ENCODE measurements around the gene SPACA4. TPM values are rescaled to one million over a fixed set of nuclear protein-coding genes. Genes with fewer than 3 reads are reported as not detected.

Gene SPACA4
- total RNA-seq, 1 experiment from 2014 or later: not detected

DNA sequence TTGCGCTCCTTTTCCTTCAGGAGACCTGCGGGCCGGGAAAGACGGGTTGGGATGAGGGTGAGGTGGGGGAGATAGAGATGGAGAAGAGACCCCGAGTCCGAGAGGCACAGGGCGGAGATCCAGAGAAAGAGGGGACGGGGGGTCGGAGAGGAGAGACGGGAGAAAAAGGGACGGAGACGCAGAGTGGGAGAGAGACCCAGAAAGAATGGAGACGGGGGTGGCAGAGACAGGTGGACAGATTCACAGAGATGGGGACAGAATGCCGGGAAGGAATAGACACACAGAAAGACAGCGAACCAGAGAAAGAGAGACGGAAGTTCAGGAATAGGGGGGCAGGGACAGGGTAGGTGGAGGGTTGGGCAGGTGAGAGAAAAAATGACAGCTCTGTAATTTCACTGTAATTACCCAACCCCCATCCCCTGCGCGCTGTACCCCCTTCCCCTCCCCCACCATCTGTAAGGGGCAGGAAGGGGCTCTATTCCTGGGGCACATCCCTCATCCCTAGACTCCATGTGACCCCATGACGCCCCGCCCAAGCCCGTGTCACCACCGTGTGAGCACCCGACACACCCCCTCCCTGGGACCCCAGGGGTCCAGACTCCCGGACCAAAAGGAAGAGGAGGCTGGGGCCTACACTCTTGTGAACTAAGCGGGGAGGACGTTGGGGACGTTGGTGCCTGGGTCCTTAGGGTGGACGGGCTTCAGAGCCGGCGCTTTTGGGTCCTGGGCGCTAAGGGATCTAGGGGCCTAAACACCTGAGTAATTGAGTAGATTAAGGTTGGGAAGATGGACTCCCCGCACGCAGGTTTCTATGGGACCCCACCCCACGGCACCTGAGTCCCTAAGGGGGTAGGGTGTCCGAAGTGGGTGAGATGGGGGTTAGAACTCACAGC is 29.7 kb downstream of the SPACA4 start:
- ChIA-PET POLR2A (no interaction called here), CTCF (interaction anchor here (1.5 kb wide), 1 partner anchor 10 kb away, joined by 5 read pairs; the partner anchor contains the start of gene CA11)
- Mint-ChIP-seq H3K27me3 (ENCODE audit: low read depth) (peaks cover 15% of the 10 kb centered on the region), H3K27ac (no peak overlapping the region), H3K4me1 (peaks cover 46% of the 10 kb centered on the region), H3K4me3 (peak overlapping the region; percentile 81), H3K9me3 (no peaks in the 10 kb centered on the region), H3K36me3 (peaks cover 7% of the 10 kb centered on the region; the same call in 1 of the 2 replicates)
- TF ChIP-seq ESRRA (CRISPR knock-in tag; IDR thresholded peaks at IDR 0.05; ENCODE audit: borderline replicate concordance) (no peak), ZNF263 (CRISPR knock-in tag; IDR thresholded peaks at IDR 0.05; ENCODE audit: low read depth) (peak; percentile 61)
- TF ChIP-seq, protein P1, sequence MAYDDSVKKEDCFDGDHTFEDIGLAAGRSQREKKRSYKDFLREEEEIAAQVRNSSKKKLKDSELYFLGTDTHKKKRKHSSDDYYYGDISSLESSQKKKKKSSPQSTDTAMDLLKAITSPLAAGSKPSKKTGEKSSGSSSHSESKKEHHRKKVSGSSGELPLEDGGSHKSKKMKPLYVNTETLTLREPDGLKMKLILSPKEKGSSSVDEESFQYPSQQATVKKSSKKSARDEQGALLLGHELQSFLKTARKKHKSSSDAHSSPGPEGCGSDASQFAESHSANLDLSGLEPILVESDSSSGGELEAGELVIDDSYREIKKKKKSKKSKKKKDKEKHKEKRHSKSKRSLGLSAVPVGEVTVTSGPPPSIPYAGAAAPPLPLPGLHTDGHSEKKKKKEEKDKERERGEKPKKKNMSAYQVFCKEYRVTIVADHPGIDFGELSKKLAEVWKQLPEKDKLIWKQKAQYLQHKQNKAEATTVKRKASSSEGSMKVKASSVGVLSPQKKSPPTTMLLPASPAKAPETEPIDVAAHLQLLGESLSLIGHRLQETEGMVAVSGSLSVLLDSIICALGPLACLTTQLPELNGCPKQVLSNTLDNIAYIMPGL (CRISPR knock-in tag; IDR thresholded peaks at IDR 0.05): 0 out of 2 replicates have a peak, but pooled peaks have one; percentile 3
- TF ChIP-seq, protein P2, sequence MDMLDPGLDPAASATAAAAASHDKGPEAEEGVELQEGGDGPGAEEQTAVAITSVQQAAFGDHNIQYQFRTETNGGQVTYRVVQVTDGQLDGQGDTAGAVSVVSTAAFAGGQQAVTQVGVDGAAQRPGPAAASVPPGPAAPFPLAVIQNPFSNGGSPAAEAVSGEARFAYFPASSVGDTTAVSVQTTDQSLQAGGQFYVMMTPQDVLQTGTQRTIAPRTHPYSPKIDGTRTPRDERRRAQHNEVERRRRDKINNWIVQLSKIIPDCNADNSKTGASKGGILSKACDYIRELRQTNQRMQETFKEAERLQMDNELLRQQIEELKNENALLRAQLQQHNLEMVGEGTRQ (CRISPR knock-in tag; IDR thresholded peaks at IDR 0.05): peak; percentile 27; the same call in 1 of the 2 replicates
- DNase-seq (ENCODE audit: low spot score): no peak
- ATAC-seq: no peak

DNA sequence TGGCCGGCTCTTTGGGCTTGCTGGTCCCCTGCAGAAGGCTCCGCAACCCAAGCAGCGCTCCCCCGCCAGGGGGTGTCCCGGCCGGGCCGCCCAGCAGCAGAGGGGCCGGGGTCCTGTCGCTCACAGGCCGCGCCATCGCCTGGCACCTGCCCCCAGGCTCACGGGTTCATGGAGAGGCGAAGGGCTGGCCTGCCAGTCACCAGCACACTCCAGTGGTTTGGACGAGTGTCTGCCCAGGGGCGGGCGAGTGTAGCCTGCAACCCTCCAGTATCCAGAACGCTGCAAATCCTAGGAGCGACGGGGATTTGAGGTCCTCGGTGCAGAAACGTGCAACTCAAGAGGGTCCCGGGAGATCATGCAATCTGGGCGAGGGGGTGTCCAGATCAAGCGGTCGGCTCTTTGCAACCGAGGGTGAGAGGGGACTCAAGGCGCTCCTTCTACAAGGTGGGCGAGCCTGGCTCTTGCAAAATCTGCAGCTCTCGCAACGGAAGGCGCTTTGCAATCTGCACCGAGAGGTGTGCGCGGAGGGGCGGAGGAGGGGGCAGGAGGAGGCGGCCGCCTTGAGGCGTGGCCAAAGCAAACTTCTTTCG is 30.4 kb downstream of the SPACA4 start, which contains the start of gene DBP:
DBP (minus strand) TSS at position 521 of the 590 bp plus-strand sequence; CDS start at position 136, 385 bp downstream.
- peak; percentile 2; the same call in 1 of the 2 replicates for ATAC-seq
- H3K4me1 Mint-ChIP-seq: peaks cover 41% of the 10 kb centered on the region

More for the DNA sequence above, 30.4 kb downstream of the SPACA4 start, which contains the start of gene DBP:
- TF ChIP-seq, protein P3, sequence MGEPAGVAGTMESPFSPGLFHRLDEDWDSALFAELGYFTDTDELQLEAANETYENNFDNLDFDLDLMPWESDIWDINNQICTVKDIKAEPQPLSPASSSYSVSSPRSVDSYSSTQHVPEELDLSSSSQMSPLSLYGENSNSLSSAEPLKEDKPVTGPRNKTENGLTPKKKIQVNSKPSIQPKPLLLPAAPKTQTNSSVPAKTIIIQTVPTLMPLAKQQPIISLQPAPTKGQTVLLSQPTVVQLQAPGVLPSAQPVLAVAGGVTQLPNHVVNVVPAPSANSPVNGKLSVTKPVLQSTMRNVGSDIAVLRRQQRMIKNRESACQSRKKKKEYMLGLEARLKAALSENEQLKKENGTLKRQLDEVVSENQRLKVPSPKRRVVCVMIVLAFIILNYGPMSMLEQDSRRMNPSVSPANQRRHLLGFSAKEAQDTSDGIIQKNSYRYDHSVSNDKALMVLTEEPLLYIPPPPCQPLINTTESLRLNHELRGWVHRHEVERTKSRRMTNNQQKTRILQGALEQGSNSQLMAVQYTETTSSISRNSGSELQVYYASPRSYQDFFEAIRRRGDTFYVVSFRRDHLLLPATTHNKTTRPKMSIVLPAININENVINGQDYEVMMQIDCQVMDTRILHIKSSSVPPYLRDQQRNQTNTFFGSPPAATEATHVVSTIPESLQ (CRISPR knock-in tag; IDR thresholded peaks at IDR 0.05): no peak
- TF ChIP-seq CBFB (CRISPR knock-in tag; IDR thresholded peaks at IDR 0.05; ENCODE audit: low read depth) (0 out of 2 replicates have a peak, but pooled peaks have one; percentile 2), HMGA2 (CRISPR knock-in tag; IDR thresholded peaks at IDR 0.05) (no peak), IRF2 (CRISPR knock-in tag; IDR thresholded peaks at IDR 0.05; ENCODE audit: borderline replicate concordance, low read depth) (0 out of 2 replicates have a peak, but pooled peaks have one; percentile 27)
- TF ChIP-seq, protein P4, sequence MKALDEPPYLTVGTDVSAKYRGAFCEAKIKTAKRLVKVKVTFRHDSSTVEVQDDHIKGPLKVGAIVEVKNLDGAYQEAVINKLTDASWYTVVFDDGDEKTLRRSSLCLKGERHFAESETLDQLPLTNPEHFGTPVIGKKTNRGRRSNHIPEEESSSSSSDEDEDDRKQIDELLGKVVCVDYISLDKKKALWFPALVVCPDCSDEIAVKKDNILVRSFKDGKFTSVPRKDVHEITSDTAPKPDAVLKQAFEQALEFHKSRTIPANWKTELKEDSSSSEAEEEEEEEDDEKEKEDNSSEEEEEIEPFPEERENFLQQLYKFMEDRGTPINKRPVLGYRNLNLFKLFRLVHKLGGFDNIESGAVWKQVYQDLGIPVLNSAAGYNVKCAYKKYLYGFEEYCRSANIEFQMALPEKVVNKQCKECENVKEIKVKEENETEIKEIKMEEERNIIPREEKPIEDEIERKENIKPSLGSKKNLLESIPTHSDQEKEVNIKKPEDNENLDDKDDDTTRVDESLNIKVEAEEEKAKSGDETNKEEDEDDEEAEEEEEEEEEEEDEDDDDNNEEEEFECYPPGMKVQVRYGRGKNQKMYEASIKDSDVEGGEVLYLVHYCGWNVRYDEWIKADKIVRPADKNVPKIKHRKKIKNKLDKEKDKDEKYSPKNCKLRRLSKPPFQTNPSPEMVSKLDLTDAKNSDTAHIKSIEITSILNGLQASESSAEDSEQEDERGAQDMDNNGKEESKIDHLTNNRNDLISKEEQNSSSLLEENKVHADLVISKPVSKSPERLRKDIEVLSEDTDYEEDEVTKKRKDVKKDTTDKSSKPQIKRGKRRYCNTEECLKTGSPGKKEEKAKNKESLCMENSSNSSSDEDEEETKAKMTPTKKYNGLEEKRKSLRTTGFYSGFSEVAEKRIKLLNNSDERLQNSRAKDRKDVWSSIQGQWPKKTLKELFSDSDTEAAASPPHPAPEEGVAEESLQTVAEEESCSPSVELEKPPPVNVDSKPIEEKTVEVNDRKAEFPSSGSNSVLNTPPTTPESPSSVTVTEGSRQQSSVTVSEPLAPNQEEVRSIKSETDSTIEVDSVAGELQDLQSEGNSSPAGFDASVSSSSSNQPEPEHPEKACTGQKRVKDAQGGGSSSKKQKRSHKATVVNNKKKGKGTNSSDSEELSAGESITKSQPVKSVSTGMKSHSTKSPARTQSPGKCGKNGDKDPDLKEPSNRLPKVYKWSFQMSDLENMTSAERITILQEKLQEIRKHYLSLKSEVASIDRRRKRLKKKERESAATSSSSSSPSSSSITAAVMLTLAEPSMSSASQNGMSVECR (CRISPR knock-in tag; IDR thresholded peaks at IDR 0.05; ENCODE audit: borderline replicate concordance): no peak
- TF ChIP-seq, protein P5, sequence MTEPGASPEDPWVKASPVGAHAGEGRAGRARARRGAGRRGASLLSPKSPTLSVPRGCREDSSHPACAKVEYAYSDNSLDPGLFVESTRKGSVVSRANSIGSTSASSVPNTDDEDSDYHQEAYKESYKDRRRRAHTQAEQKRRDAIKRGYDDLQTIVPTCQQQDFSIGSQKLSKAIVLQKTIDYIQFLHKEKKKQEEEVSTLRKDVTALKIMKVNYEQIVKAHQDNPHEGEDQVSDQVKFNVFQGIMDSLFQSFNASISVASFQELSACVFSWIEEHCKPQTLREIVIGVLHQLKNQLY (CRISPR knock-in tag; IDR thresholded peaks at IDR 0.05): no peak
- TF ChIP-seq, protein P6, sequence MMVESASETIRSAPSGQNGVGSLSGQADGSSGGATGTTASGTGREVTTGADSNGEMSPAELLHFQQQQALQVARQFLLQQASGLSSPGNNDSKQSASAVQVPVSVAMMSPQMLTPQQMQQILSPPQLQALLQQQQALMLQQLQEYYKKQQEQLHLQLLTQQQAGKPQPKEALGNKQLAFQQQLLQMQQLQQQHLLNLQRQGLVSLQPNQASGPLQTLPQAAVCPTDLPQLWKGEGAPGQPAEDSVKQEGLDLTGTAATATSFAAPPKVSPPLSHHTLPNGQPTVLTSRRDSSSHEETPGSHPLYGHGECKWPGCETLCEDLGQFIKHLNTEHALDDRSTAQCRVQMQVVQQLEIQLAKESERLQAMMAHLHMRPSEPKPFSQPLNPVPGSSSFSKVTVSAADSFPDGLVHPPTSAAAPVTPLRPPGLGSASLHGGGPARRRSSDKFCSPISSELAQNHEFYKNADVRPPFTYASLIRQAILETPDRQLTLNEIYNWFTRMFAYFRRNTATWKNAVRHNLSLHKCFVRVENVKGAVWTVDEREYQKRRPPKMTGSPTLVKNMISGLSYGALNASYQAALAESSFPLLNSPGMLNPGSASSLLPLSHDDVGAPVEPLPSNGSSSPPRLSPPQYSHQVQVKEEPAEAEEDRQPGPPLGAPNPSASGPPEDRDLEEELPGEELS (CRISPR knock-in tag; IDR thresholded peaks at IDR 0.05): no peak
- TF ChIP-seq, protein P1 (CRISPR knock-in tag; IDR thresholded peaks at IDR 0.05): 0 out of 2 replicates have a peak, but pooled peaks have one; percentile 9
- DNase-seq (ENCODE audit: low spot score): peak; percentile 50
- H3K9me3 Mint-ChIP-seq: no peaks in the 10 kb centered on the region
- ChIA-PET CTCF (interaction anchor here (1.5 to 1.6 kb wide), 2 partner anchors 9 to 176 kb away, joined by 4 to 5 read pairs; partner anchors contain the start of gene CA11), POLR2A (interaction anchor here (1.2 kb wide), 1 partner anchor 102 kb away, joined by 3 read pairs; no protein-coding TSS in a partner anchor)
- peaks cover 9% of the 10 kb centered on the region; the same call in 1 of the 2 replicates for H3K36me3 Mint-ChIP-seq
- H3K27ac Mint-ChIP-seq: peak within 1 kb of the TSS; percentile 98
- H3K27me3 Mint-ChIP-seq (ENCODE audit: low read depth): peaks cover 15% of the 10 kb centered on the region
- H3K4me3 Mint-ChIP-seq: peak within 1 kb of the TSS; percentile 81
